GM19467 (cell line): ENCODE results near the gene DUSP10.

Source experiments
- ATAC-seq: cut with Tn5 transposase; IDR thresholded peaks from one replicate; pipeline ENCODE4 v1.9.1; 2021; ENCODE audit warnings: mild to moderate bottlenecking, moderate library complexity; ENCODE audit not compliant: unreplicated experiment

The DUSP10 gene

GRCh38 chr1:221741703-221742554 is at the start of gene DUSP10:
DUSP10 (minus strand) TSS chr1:221742089; CDS start chr1:221739744, 2,345 bp downstream.
- ATAC-seq, result peak; percentile 83

- ATAC-seq, result no peak
Measured at GRCh38 chr1:221788466-221788865, 46.6 kb upstream of the DUSP10 start.

- no peak for ATAC-seq
Measured at GRCh38 chr1:221786647-221787046, 44.8 kb upstream of the DUSP10 start.

DNA sequence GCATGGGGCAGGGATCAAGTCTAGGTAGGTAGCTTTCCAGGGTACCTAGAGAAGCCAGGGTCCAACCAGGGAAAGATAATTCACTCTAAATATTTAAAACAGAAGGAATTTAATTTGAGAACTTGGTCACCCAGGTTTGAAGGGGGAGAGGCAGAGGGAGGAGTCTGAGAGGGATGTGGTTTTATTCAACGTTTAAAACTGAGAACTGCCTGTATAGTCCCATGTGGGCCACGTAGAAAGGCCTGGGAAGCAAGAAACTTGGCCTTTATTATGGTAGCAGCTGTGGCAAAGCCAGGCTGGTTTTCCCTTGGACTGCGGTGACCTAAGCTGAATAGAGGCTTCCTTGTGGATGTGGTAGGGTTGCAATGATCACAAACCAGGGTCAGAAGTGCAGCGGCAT is 42.0 kb upstream of the DUSP10 start:
- ATAC-seq, result no peak

- no peak for ATAC-seq
Measured at GRCh38 chr1:221783437-221783836, 41.5 kb upstream of the DUSP10 start.

- ATAC-seq, result no peak
Measured at GRCh38 chr1:221782970-221783369, 41.1 kb upstream of the DUSP10 start.

DNA sequence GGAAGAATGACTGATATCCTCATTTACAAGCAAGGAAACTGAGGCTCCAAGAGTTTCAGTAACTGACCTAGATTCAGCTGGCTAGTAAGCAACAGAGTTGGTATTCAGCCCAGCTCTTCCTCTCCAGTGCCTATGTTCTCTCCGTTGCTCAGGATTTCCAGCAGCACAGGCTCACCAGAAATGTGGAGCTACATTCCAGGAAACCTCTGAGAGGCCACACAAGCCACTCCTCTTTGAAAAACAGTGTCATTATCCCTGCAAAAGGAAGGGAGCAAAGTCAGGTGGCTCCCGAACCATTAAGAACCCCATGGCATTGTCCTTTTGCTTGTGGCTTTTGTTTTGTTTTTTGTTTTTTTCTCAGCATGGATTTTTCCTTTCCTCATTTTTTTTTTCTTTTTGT is 40.6 kb upstream of the DUSP10 start:
- ATAC-seq, result no peak

DNA sequence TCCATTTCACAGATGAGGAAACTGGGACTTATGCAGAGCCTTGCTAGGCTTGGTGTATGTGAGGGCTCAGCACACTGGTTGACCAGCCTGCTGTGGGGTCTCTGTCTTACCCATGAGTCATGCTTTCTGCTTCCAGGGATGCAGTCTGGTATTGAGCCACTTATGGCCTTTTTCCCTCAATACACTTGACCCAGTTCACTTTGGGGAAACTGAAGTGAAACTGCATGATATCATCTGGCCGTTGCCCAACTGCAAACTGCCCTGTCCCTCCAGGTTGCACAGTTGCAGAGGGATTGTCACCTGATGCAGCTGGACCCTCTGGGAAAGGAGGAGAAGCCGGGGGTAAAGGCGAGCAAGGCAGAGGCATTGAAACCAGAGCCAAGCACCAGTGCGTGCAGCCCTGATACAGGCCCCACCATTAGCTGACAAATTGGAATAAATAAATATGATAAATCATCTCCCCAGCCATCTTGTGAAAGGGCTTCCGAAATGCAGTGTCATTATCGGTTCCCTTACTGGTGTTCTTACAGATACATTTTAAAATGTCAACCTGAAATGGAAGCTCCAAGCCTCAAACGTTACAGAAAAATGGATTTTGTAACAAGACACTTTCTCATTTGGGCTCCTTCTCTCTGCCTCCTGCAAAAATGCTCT is 39.3 kb upstream of the DUSP10 start:
- no peak for ATAC-seq

DNA sequence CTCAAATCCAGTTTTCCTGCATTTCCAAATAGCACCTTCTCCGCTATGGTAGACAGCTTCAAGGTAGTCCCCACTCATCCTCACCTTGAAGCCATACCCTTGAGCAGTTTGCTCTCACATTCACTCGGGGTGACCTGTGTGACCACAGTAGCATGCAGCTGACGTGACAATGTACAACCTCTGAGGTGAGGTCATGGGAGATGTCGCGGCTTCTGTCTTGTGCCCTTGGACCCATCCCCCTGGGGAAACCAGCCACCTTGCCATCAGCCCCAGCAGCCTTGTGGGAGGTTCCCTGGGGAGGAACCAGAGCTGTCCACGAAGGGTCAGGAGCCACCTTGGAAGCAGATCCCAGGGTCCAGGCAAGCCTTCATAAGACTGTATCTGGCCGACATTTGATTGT is 38.3 kb upstream of the DUSP10 start:
- ATAC-seq, result no peak

DNA sequence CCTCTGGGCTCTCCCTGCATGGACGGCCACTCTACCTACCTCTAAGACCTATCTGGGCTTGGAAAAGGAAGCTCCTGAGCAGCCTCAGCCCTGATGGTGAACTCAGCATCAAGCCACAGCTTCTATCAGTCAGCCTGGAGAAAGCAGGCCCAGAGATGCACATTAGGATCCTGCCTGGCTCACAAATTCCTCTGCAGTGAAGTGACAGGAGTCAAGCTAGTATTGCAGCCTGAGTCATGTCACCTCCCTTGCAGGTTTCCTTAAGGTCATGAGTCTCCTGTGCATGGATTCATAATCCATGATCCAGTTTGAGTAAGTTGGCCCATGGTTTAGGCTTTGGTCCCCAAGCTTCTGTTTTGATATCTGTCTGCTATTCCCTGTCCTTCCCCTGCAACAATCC is 37.9 kb upstream of the DUSP10 start:
- no peak for ATAC-seq

GRCh38 chr1:221778535-221779142 is 36.8 kb upstream of the DUSP10 start:
- peak; percentile 34 for ATAC-seq

DNA sequence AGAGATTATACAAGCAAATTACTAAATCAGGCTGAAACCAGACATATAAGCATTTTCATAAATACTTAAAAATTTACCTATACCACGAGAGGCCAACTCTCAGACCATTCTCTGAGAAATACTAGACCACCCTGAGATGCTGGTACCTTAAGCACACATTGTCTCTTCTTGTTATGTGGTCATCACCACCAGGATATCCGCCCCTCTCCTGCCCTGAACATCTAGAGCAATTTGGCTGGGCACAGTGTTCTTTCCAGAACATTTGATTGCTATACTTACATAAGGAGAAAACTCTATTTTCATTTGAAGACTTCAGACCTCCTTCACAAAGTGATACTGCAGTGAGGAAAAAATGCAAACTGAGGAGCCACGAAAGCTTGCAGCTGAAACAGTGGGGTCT is 36.2 kb upstream of the DUSP10 start:
- peak; percentile 34 for ATAC-seq

DNA sequence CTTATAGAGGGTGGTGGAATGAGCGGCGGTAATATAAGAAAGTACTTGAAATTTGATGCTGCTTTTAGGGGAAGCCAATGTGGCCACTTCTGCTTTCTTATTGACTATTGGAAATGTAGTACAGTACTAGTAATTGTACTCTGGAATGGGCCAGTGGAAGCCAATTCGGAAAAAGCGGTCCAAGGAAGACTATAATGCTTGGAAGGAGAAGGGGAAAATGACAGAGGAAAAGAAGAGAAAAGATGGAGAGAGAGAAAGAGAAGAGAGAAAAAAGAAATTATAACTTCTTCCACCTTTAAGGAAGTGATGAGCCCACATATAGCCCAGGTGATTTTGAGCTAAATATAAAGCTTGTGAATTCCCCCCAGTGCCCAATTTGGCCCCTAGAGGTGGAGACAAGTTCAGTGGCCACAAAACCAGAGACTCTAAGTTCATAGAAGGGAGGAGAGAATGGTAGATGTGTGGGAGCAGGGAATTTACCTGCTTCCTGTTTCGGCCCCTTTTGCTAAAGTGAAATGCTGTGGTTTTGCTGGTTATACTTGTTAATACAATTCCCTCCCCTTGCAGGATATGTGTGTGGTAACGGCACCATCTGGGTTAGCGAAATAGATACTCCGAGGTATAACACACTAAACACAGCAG is 35.7 kb upstream of the DUSP10 start:
- ATAC-seq, result peak; percentile 67

DNA sequence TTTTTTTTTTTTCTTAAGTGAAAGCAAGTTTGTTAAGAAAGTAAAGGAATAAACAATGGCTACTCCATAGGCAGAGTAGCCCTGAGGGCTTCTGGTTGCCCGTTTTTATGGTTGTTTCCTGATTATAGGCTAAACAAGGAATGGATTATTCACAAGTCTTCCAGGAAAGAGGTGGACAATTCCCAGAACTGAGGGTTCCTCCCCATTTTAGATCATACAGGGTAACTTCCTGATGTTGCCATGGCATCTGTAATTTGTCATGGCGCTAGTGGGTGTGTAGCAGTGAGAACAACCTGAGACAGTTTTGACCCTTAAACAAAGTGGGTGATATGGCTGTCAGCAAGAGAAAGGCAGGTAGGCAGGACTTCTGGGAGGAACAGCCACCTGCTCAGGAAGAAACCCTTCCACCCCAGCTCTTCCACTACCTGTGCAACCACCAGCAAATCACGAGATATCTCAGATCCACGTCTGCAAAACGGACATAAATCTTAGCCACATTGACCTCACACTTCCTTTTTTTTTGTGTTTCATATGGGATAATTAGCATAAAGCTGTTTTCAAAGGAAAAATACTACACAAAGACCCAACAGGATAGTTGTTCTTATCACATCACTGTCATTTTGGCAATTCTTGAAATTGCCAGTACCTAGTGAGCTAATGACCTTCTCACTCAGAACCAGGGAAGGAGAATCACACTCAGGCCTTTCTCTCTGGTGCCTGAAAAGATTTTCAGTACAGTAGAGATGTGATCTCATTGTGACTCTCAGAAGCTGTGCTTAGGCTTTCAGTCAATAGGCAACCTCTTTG is 34.8 kb upstream of the DUSP10 start:
- ATAC-seq, result peak; percentile 31

- no peak for ATAC-seq
Measured at GRCh38 chr1:221775206-221775605, 33.3 kb upstream of the DUSP10 start.

DNA sequence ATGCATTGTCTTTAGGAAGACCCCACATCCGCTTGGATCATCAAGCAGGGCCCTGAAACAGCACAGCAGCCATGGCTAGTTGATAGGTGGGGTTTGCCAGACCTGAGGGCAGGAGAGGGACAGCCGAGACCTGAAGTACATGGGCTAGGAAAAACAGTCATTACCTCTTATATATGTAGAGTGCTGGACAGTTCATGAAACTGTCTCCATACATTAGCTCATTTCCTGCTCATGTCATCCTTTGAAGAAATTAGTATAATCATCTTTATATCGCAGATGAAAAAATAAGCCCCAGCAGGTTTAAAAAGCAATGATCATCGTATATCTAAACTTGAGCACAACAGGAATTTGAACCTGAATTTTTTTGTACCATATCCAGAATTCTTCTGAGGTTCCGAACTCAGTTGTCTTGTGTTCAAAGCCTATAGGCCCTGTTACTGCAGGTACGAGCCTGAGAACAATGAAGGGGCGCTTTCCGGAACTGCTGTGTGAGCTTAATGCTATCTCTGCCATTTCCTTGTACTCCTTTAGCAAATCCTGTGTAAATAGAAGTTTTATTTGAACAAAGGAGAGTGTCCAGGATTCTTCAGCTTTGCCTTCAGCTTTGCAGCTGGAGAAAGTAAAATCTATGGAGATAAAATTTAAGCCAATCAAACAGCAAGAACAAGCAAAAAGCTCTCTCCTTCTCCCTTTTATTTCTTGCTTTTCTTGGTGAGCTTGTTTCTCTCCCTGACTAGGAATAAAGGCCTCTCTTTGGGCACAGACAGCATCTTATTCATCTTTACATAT is 32.4 kb upstream of the DUSP10 start:
- no peak for ATAC-seq

DNA sequence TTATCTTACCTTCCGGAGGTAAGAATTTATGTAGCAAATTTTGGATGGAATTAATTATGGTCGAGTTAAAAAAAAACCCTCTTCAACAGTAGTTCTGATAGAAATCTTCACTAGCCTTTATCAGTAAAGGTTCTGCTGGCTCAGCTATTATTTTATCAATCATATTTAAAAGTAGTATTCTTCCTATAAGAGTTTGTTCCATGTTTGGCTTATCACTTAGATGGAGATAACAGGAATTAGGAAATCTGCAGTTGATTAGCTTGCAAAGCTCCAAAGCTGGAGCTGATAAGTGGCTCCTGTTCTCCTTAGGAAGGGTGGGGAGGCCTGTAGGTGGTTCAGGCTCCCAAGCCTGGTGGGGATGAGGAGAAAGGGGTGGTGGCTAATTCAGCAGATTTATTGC is 31.5 kb upstream of the DUSP10 start:
- no peak for ATAC-seq

GRCh38 chr1:221772117-221772516 is 30.2 kb upstream of the DUSP10 start:
- no peak for ATAC-seq

DNA sequence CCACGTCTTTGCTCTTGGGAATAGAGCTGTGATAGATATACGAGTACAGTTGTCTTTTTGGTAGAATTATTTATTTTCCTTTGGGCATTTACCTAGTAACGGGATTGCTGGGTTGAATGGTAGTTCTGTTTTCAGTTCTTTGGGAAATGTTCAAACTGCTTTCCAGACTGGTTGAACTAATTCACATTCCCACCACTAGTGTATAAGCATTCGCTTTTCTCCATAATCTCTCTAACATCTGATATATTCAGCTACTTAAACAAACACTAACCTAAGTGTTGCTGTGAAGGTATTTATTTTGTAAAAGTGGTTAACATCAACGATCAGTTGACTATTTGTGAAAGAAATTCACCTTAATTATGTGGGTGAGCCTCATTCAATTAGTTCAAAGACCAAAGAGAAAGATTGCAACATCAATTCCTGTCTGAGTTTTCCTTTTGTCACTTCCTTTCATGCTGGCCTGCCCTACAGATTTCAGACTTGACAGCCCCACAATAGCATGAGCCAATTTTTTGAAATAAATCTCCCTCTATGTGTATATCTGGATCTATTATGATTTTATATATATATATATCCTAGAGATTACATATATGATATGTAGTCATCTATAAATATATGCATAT is 26.7 kb upstream of the DUSP10 start:
- no peak for ATAC-seq
